NCI-H128 (cell line): Measurements from ENCODE around the gene SEPTIN10.
"Not testable (repeated sequence)": the region's sequence is repeated elsewhere in the genome, so short reads cannot be mapped to it uniquely, and the experiment has no call there.

ENCODE experiments used
- DNase-seq: peaks from one replicate; lab custom pipeline; 2025; ENCODE audit not compliant: unreplicated experiment; lab: John Stamatoyannopoulos, UW

The SEPTIN10 gene

DNA sequence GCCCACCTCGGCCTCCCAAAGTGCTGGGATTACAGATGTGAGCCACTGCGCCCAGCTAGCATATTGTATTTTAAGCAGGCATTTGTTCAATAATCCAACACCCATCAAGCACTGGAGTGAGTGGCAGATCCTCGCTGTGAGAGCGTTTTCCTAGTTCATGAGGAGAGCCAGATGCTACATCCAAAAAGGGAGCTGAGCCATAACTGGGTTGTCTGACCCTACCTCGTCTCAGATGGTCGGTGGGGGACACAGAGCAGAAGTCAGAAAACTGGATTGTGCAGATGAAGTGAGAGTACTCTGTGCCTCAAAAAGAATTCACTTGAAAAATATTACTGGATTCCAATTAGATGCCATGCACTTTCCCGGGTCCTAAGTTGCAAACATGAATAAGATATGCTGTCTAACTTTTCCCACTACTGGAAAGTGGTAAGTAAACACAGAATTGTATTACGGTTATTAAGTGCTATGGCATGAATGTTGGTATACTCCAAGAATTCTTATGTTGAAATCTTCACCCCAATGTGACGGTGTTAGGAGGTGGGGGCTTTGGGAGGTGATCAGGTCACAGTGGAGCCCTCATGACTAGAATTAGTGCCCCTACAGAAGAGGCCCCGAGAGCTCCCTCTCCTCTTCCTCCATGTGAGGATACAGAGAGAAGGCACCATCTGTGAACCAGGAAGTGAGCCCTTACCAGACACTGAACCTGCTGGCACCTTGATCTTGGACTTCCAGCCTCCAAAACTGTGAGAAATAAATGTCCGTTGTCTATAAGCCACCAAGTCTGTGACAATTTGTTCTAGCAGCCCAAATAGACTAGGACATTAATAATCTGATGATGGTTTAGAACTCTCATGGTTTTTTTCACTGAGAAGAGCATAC lies 21.9 kb upstream of the SEPTIN10 start:
- no peak for DNase-seq

DNA sequence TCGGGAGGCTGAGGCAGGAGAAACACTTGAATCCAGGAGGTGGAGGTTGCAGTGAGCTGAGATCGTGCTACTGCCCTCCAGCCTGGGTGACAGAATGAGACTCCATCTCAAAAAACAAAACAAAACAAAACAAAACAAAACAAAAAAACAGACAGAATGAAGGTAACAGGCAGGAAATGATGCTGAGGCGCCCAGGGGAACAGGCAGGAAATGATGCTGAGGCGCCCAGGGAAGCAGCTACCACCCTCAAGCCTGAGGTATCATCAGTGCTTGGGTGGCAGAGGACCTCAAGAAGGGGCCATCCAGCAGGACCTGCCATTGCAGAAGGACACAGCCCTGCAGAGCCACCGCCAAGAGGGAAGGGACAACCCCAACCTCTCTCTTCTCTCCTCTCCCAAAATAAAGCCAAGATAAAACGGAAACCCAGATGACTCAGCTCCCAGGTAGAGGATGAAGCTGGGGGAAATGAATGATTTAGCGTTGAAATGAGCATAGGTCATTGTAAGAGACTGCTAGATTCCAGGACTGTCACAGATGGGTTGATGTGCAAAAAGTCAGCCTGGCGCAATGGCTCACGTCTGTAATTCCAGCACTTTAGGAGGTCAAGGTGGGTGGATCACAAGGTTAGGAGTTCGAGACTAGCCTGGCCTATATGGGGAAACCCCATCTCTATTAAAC lies 19.7 kb upstream of the SEPTIN10 start:
- DNase-seq = no peak

DNA sequence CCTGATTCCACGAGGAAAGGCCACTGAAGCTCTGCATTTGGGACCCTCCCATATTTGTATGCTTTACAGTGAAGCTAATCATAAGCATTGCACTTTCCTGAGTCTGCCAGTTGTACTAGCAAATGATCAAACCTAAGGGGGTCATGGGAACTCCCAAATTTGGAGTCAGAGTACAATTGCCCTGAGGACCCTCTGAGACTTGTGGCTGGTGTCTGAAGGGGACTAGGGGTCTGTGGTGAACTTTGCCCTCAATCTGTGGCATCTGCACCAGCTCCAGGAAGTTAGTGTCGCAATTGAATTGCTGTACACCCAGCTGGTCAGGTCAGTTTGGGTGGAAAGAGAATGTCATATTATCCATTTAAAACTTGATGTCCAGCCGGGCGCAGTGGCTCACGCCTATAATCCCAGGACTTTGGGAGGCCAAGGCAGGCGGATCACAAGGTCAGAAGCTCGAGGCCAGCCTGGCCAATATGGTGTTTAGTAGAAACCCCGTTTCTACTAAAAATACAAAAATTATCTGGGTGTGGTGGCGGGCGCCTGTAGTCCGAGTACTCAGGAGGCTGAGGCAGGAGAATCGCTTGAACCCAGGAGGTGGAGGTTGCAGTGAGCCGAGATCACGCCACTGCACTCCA lies 18.5 kb upstream of the SEPTIN10 start:
- DNase-seq = no peak

DNA sequence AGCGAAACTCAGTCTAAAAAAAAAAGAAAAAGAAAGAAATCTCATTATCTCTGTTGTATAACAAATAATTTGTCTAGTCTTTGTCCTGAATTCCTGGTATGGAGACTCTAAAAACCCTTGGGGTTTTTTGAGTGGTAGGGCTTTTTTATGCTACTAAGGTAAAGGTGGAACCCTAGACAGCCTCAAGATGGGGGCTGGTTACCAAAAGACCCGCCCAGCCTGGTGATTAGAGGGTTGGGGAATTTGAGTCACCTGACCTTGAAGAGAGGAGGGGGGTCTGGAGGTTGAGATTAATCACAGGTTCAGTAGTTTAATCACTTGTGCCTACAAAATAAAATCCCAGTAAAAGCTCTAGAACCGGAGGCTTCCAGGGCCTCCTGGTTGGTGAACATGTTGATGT lies 18.0 kb upstream of the SEPTIN10 start:
- no peak for DNase-seq

DNA sequence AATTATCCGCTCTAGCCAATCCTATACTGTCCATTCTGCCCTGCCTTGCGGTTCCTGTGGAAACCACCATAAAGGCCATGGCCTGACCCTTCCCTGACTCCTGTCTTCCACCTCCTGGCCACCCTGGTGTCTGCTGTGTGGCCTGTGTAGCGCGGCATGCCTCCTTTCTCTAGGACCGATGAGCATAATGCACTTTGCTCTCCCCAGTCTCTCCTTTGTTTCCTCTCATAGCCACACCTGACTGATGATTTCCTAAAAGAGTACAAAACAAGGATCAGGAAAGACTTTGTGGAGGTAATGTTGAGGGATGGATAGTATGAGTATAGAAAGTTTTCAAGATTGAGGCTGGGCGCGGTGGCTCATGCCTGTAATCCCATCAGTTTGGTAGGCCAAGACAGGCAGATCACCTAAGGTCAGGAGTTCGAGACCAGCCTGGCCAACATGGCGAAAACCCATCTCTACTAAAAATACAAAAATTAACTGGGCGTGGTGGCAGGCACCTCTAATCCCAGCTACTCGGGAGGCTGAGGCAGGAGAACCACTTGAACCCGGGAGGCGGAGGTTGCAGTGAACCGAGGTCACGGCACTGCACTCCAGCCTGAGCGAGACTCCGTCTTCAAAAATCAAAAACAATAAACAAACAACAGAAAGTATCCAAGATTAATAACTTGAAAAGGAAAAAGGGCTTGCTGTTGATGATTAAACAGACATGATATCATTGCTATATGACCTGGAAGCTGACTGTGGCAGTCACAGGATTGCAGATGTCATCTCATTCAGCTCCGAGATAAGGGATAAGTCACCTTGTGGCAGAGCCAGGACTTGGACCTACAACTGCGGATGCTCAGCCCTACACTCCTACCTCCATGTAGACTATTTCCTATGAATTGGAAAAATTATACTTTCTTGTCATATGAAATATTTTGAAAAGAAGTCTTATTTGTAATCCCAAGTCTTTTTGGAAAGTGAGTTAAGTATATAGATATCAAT lies 17.0 kb upstream of the SEPTIN10 start:
- no peak for DNase-seq

DNA sequence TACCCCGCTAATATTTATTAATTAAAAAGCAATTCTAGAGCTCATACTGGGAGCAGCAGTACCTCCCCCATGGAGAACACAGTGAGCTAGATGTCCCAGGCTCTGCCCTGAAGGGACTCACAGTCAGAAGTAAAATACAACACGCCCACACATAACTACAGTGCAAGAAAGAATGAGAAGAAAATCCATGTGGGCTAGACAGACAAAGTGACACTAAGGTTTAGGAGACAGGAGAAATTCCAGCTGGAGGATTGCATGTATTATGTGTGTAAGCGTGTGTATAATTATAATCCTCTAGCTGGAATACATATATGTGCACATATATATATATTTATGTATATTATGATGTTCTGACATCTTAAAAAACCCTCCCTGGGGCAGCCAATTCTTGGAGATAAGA lies 16.1 kb upstream of the SEPTIN10 start:
- no peak for DNase-seq

DNA sequence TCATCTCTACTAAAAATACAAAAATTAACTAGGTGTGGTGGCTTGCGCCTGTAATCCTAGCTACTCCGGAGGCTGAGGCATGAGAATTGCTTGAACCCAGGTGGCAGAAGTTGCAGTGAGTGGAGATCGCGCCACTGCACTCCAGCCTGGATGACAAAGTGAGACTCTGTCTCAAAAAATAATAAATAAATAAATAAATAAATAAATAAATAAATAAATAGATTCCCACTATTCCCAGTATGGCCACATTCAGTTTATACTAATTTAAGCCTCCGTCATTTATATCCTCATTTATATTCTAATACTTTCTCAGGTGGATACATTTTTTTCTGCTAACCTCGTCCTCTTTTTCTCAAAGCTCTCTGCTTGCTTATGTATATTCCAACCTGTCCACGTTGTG lies 14.6 kb upstream of the SEPTIN10 start:
- DNase-seq = not testable (repeated sequence)

DNA sequence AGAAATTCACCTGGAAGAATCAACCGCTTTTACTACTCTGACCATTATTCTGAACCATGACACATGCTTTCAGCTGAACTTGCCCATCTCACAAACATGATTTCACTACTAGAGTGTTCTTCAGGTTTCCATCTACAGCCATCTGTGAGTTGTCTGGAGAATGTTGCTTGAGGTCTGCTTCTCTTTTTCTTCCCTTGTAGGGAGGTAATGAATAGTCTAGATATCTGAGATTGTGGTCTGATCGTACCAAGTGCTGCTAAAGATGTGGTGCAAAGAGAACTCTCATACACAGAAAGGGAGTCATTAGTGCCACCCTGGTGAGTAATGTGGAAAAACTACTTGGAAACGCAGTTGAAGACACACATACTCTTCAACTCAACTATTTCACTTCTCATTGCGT lies 10.6 kb upstream of the SEPTIN10 start:
- DNase-seq = no peak

DNA sequence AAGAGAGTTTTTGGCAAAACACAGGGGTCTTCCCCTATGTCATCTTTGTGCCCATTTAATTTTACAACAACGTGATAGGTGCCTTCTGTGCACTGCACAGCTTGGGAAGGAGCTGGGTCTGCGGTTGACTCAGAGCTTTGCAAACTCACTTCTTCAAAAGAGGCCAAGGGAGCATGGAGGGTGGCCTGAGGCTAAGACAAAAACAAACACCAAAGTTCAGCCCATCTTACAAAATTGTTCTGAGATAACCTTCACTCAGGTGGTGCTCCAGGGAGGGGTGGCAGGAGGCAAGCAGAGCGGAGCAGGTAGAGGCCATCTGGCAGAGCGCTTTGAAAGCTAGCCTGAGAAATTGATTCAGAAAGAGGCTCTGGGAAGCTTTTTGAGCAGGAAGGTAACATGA lies 10.2 kb upstream of the SEPTIN10 start:
- DNase-seq = no peak

DNA sequence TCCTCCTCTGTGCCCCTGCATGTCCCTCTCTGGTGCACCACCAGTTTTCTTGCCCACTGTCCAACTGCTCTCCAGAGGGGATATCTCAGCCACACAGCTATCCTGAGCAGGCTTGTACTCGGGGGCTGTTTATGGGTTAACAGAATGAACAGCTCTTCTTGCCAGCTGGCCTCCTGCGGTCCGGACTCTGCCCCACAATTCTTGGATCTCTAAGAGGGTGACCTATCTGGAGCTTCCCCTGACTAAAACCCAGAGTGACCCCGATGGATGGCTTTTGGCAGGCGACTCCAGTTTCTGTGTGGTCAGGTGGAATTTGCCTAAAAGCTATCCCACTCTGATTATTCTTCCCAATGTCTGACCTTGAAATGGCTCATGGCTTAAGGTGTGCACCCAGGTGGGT lies 9.5 kb upstream of the SEPTIN10 start:
- DNase-seq = no peak

DNA sequence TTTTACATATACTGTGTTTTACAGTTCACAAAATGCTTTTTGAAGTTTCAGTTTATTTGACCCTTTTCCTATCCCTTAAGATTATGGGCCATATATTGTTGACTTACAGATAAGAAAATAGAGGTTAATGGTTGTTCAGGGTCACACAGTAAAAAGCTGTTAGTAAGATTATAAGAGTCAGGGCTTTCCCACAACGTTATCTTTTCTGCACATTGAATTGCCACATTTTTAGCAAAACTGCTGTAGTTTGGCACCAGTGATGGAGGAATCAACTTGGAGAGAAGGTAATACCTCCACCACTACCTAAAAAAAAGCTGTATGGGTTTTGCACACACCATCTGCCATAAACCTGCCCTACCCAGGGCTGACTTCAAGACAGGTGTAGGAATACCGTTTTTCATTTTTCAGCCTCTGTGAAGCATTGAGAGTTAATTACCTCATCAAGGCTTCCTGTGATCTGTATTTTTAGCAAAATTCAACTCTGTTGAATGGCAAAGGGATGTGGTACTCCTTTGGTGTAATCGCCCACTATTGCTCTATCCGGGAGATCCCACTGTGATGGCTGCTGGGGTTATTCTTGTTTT lies 5.4 kb upstream of the SEPTIN10 start:
- DNase-seq = no peak

DNA sequence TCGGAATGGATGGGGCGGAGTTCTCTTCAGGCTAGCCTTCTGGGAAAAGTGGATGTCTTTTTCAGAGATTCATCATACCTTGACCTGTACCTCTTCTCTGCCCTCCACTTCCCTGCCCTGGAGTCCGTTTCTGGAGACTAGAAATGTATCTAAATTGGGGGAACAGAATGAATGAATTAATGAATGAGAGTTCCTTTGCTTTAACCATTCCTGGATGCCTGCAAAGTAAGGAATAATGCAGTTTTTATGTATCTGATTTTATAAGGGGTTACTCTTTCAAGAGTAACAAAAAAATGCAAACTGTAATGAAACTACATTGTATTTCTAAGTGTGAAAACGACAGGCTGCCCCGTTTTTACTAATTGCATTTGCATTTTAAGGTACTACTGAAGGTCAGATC lies 2.4 kb upstream of the SEPTIN10 start:
- DNase-seq = no peak

DNA sequence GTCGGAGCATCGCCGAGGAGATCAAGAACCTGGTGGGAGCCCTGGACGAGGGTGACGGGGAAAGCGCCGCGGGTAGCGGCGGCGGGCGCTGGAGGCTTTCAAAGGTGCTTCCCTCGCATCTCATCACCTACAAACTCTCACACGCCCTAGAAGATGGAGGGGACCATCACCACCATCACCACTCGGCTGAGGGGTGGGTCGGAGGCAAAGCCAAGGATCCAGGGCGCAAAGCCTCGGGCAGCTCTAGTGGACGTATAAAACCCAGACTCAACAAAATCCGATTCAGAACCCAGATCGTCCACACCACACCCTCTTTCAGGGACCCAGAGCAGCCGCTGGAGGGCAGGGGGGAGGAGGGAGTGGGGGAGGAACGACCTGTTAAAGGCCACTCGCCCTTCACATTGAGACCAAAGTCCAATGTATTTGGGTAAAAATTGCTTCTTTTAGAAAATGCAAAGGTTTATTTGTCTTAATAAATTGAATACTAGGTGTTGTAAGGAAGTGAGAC lies 1.9 kb upstream of the SEPTIN10 start:
- no peak for DNase-seq

DNA sequence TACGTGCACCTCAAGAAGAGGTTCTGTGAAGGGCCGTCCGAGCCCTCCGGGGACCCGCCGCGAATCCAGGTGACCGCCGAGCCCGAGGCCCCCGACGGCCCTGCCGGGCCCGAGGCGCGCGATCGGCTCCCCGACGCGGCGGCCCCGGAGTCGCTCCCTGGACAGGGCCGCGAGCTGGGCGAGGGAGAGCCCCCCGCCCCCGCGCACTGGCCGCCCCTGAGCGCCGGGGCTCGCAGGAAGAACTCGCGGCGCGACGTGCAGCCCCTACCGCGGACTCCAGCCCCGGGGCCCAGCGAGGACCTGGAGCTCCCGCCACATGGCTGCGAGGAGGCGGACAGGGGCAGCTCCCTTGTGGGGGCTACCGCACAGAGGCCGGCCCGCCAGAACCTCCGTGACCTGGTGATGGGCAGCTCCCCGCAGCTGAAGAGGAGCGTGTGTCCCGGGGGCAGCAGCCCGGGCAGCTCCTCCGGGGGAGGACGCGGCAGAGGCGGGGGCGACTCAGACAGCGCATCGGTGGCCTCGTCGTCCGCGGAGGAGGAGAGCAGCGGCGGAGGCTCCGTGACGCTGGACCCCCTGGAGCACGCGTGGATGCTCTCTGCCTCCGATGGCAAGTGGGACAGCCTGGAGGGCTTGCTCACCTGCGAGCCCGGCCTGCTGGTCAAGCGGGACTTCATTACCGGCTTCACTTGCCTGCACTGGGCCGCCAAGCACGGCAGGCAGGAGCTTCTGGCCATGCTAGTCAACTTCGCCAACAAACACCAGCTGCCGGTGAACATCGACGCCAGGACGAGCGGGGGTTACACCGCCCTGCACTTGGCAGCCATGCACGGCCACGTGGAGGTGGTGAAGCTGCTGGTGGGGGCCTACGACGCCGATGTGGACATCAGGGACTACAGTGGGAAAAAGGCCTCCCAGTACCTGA lies 1.2 kb upstream of the SEPTIN10 start:
- DNase-seq = no peak

DNA sequence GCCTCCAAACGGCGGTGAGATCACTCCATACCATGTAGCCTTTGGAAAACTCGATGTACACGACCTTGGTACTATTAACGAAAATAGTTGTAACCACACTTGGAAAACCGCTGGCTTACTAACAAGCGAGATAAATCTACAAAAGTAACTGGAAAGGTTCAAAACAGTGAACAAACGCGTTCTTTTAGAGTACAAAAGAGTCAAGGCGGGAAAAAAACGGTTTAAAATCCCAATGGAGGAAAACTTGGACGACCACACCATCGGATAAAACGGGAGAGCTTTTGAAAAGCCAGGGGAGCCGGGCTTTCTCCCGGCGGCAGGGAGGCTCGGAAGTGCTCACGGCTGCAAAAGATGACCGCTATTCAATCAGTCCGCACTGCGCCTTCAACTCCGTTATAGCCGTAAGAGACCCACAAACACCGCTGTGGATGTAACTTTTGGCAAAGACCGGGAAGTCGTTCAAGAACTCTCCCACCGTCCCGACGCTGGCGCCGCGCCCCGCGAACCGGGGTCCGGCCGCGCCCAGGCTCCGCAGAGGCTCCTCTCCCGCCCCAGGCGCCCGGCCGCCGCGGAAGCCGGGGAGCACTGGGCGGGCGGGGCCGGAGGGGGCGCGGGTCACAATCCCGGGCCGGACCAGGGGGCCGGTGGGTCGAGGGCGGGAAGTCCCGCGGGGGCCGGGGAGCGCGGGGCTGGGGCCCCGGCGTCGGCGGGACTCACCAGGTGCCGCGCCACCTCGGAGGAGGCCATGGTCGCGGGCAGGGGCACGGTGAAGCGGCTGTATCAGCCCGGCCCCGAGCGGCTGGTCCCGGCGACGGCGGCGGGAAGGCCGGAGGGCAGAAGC lies 465 bp downstream of the SEPTIN10 start:
- peak; percentile 14 for DNase-seq

DNA sequence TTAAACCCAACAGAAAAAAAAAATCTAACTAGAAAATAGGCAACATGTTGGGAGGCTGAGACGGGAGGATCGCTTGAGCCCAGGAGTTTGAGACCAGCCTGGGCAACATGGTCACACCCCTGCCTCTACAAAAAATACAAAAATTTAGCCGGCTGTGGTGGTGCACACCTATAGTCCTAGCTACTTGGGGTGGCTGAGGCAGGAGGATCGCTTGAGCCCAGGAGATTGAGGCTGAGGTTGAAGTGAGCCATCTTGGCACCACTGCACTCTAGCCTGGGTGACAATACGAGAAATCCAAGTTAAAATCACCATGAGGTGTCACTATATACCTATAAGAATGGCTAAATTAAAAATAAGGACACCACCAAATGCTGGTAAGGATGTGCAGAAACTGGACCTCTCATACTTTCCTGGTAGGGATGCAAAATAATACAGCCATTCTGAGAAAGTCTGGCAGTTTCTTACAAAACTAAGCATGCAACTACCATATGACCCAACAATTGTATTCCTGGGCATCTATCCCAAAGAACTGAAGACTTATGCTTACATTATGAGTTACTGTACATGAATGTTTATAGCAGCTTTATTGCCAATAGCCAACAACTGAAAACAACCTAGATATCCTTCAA lies 2.2 kb downstream of the SEPTIN10 start:
- no peak for DNase-seq

DNA sequence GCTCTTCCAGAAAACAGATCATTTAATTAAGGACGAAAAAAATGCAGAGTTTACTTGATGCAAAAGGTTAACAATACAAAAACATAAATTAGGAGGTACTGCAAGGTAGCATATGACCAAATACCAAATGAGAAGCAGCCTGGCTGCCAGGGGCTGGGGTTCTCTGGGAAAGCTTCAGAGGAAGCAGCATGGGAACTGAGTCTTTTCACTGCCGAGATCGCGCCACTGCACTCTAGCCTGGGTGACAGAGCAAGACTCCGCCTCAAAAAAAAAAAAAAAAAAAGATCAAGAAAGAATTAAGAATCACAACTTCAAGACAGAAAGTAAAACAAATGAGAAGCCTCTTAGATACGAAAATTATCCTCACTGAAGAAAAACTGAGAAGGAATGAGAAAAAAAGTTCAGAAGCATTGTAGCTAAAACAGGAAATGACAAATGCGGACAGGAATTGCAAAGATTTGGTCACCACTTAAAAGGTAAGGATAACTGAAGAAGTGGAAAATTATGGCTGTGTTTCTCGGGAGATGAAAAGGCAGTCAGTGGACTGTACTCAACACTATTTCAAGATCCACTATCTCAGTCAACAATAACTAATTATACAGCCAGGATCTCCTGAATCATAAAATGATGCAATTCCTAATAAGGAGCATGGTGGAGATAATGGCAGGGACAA lies 4.3 kb downstream of the SEPTIN10 start:
- no peak for DNase-seq
